ENCODE measurements around the gene NR2E3. TPM values are rescaled to one million over a fixed set of nuclear protein-coding genes. Genes with fewer than 3 reads are reported as not detected.

NR2E3 gene
- total and polyA plus RNA-seq, 9 of the 15 experiments (the other 6 are each of a cell fraction or from before 2014, with no cell fraction given) = not detected

- no peak for TF ChIP-seq ZNF395 (CRISPR knock-in tag; IDR thresholded peaks at IDR 0.05)
- no peak for TF ChIP-seq HNRNPL (IDR thresholded peaks at IDR 0.05; ENCODE audit: low read depth, low read length)
- TF ChIP-seq SIRT6 (IDR thresholded peaks at IDR 0.05; ENCODE audit: low read depth, low read length) = no peak
- TF ChIP-seq CXXC5 (CRISPR knock-in tag; IDR thresholded peaks at IDR 0.05) = no peak
- no peak for TF ChIP-seq THRAP3 (IDR thresholded peaks at IDR 0.05; ENCODE audit: borderline replicate concordance)
- TF ChIP-seq SNIP1 (IDR thresholded peaks at IDR 0.05; ENCODE audit: low read depth) = no peak
Measured at GRCh38 chr15:71791975-71792374, 18.4 kb upstream of the NR2E3 start (continued).

- no peak overlapping the region for H3K27ac ChIP-seq (ENCODE audit: extremely low read depth, low read depth, low read length)
- DNase-seq (ENCODE audit: extremely low read depth in 1 of 4, low spot score in 3 of 4) = no peak
- no peak overlapping the region for H3K4me2 ChIP-seq (ENCODE audit: insufficient read depth, low read length)
- in situ Hi-C loops (cut with MboI) (no loop called here), intact Hi-C loops (cut with micrococcal nuclease) (no loop called here)
- ChIA-PET CTCF (ENCODE audit: low intra/inter-chr PET ratio) (no interaction called here), POLR2A (interaction anchor here (0.6 kb wide), 1 partner anchor 353 kb away, joined by 4 read pairs; no protein-coding TSS in a partner anchor)
- FAIRE-seq = no peak
- no peaks in the 10 kb centered on the region for H3K9me3 ChIP-seq (replicated peaks; ENCODE audit: control insufficient read depth, insufficient read depth, low read depth, low read length)
- H3K9me1 ChIP-seq (ENCODE audit: control insufficient read depth, insufficient read depth, low read length) = no peaks in the 10 kb centered on the region
- no peaks in the 10 kb centered on the region for H3K4me1 ChIP-seq (replicated peaks in 1 of 2; ENCODE audit: control insufficient read depth in 2 of 2, insufficient read depth in 2 of 2, low read length in 2 of 2)
- no peaks in the 10 kb centered on the region for H3K79me2 ChIP-seq (ENCODE audit: control insufficient read depth, insufficient read depth, low read length)
- WGBS (ENCODE audit: insufficient coverage, low coverage, missing lambda C conversion rate) = 0% methylated on average over 2 of the region's 2 CpGs
- no TSS peak for BruUV-seq (replicated peaks)
- peaks cover 19 to 28% of the 10 kb centered on the region in 2 experiments for H3K27me3 ChIP-seq (ENCODE audit: control insufficient read depth in 2 of 2, insufficient read depth in 2 of 2, low read length in 2 of 2)
- no peaks in the 10 kb centered on the region for H4K20me1 ChIP-seq (replicated peaks; ENCODE audit: control insufficient read depth, insufficient read depth, low read length)
- no peak overlapping the region for H2AFZ ChIP-seq (ENCODE audit: low read depth, low read length)
- no peak overlapping the region for H3K9ac ChIP-seq (ENCODE audit: insufficient read depth in 1 of 2, low read depth in 2 of 2, low read length in 2 of 2)
- ATAC-seq = no peak
- TF ChIP-seq HDAC8 (tag; IDR thresholded peaks at IDR 0.05) = no peak
- no peaks in the 10 kb centered on the region for H3K36me3 ChIP-seq (ENCODE audit: control insufficient read depth, insufficient read depth, low read length)
- H3K4me3 ChIP-seq = no peak overlapping the region
Measured at GRCh38 chr15:71792521-71792920, 17.8 kb upstream of the NR2E3 start.

All from K562 (cell line).